Measurements from ENCODE around the gene ITGAL. TPM values are rescaled to one million over a fixed set of nuclear protein-coding genes. Genes with fewer than 3 reads are reported as not detected.
A peak's percentile ranks its signal among the peaks of the same experiment; 100 is the strongest.

The ITGAL gene
- total and polyA plus RNA-seq, 2 of the 13 experiments (the other 11 are each of a cell fraction or from before 2014, with no cell fraction given) = 0.86 to 1.2 TPM

DNA sequence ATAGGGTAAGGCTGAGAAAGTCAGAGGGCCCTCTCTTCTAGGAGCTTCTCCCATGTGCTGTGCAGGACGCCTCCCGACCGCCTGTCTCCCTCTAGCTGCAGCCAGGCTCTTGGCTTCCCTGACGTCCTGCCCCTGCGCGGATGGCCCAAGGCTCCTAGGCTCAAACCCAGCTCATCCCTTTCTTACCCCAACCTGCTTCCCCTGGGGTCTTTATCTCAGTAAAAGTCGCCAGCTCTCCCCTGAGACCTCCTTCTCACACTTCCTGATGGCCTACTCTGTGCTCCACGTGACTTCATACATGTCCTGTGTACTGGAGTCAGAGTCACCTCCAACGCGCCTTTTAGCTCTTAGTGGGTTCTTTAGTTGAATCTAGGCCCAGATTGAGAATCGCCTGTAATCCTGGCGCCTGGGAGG is 63.2 kb downstream of the ITGAL start (continued):
- TF ChIP-seq HOXA3 (CRISPR knock-in tag; IDR thresholded peaks at IDR 0.05) = peak; percentile 85
- TF ChIP-seq MATR3 (CRISPR knock-in tag; IDR thresholded peaks at IDR 0.05) = no peak
- TF ChIP-seq EED (CRISPR knock-in tag; IDR thresholded peaks at IDR 0.05) = 0 out of 2 replicates have a peak, but pooled peaks have one; percentile 28
- TF ChIP-seq, protein P1, sequence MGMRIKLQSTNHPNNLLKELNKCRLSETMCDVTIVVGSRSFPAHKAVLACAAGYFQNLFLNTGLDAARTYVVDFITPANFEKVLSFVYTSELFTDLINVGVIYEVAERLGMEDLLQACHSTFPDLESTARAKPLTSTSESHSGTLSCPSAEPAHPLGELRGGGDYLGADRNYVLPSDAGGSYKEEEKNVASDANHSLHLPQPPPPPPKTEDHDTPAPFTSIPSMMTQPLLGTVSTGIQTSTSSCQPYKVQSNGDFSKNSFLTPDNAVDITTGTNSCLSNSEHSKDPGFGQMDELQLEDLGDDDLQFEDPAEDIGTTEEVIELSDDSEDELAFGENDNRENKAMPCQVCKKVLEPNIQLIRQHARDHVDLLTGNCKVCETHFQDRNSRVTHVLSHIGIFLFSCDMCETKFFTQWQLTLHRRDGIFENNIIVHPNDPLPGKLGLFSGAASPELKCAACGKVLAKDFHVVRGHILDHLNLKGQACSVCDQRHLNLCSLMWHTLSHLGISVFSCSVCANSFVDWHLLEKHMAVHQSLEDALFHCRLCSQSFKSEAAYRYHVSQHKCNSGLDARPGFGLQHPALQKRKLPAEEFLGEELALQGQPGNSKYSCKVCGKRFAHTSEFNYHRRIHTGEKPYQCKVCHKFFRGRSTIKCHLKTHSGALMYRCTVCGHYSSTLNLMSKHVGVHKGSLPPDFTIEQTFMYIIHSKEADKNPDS (CRISPR knock-in tag; IDR thresholded peaks at IDR 0.05) = 0 out of 2 replicates have a peak, but pooled peaks have one; percentile 41
- TF ChIP-seq ZNF691 (CRISPR knock-in tag; IDR thresholded peaks at IDR 0.05; ENCODE audit: borderline replicate concordance, low read depth) = peak; percentile 70; the same call in 1 of the 2 replicates
- peak; percentile 66 for TF ChIP-seq KDM2A (CRISPR knock-in tag; IDR thresholded peaks at IDR 0.05; ENCODE audit: borderline replicate concordance, low read depth)
- TF ChIP-seq ZNF772 (CRISPR knock-in tag; IDR thresholded peaks at IDR 0.05) = no peak
- TF ChIP-seq ZNF782 (CRISPR knock-in tag; IDR thresholded peaks at IDR 0.05; ENCODE audit: borderline replicate concordance) = 0 out of 2 replicates have a peak, but pooled peaks have one; percentile 83
- TF ChIP-seq WIZ (CRISPR knock-in tag; IDR thresholded peaks at IDR 0.05) = peak; percentile 79; the same call in 1 of the 2 replicates
- 0 out of 2 replicates have a peak, but pooled peaks have one; percentile 50 for TF ChIP-seq BRD4 (CRISPR knock-in tag; IDR thresholded peaks at IDR 0.05)
- TF ChIP-seq TGIF2 (CRISPR knock-in tag; IDR thresholded peaks at IDR 0.05) = peak; percentile 67; the same call in 1 of the 2 replicates
- peak; percentile 68 for TF ChIP-seq PITX1 (CRISPR knock-in tag; IDR thresholded peaks at IDR 0.05)
- peak; percentile 91; the same call in 1 of the 2 replicates for TF ChIP-seq SRY (CRISPR knock-in tag; IDR thresholded peaks at IDR 0.05)
- TF ChIP-seq, protein P2, sequence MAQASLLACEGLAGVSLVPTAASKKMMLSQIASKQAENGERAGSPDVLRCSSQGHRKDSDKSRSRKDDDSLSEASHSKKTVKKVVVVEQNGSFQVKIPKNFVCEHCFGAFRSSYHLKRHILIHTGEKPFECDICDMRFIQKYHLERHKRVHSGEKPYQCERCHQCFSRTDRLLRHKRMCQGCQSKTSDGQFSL (CRISPR knock-in tag; IDR thresholded peaks at IDR 0.05) = no peak
- TF ChIP-seq ZSCAN31 (CRISPR knock-in tag; IDR thresholded peaks at IDR 0.05; ENCODE audit: low read depth) = no peak
- TF ChIP-seq MYNN (CRISPR knock-in tag; IDR thresholded peaks at IDR 0.05; ENCODE audit: low read depth) = no peak; the same call in 1 of the 2 replicates
- peak; percentile 49; the same call in 1 of the 2 replicates for TF ChIP-seq MXD3 (CRISPR knock-in tag; IDR thresholded peaks at IDR 0.05)
- 0 out of 2 replicates have a peak, but pooled peaks have one; percentile 54 for TF ChIP-seq ATF2 (CRISPR knock-in tag; IDR thresholded peaks at IDR 0.05)
- no peak for TF ChIP-seq RERE (CRISPR knock-in tag; IDR thresholded peaks at IDR 0.05; ENCODE audit: low read depth)
- TF ChIP-seq ZNF282 (IDR thresholded peaks at IDR 0.05; ENCODE audit: partially characterized antibody) = no peak
